HCT116 (cell line): ENCODE data around the gene HOXC12.

ENCODE experiments used
- CTCF ChIP-seq, 3 experiments: fragments of 200-600 bp in 1 of 3; sonication (generic) in 1 of 3; IDR thresholded peaks in 2 of 3; conservative IDR thresholded peaks in 1 of 3; 2 replicates each; pipeline ENCODE4 v1.5.1; 2012 to 2017; ENCODE audit warnings: low read depth in 2 of 3, low read length in 2 of 3, antibody characterized with exemption in 1 of 3, borderline replicate concordance in 1 of 3, control low read depth in 1 of 3, mild to moderate bottlenecking in 1 of 3, mixed read lengths in 1 of 3, mixed run types in 1 of 3, moderate library complexity in 1 of 3; ENCODE audit not compliant: insufficient read depth in 1 of 3
- EGR1 ChIP-seq: IDR thresholded peaks from 2 replicates; pipeline ENCODE4 v1.6.1; 2012; ENCODE audit warnings: low read depth
- ELF1 ChIP-seq: IDR thresholded peaks from 2 replicates; pipeline ENCODE4 v1.6.1; 2012; ENCODE audit warnings: low read depth, borderline replicate concordance
- EZH2 ChIP-seq: fragments of 200-600 bp; sonication (generic); IDR thresholded peaks from 2 replicates; pipeline ENCODE4 v1.6.1; 2017; ENCODE audit warnings: antibody characterized with exemption, mixed run types
- EZH2phosphoT487 ChIP-seq: fragments of 200-600 bp; IDR thresholded peaks from 2 replicates; pipeline ENCODE4 v1.6.1; 2018; ENCODE audit warnings: antibody characterized with exemption, borderline replicate concordance
- POLR2A ChIP-seq: IDR thresholded peaks from 2 replicates; pipeline ENCODE4 v1.7.0; 2011; ENCODE audit warnings: borderline replicate concordance; ENCODE audit not compliant: insufficient read depth, insufficient read length; ENCODE audit errors: extremely low read depth
- POLR2AphosphoS5 ChIP-seq: IDR thresholded peaks from 2 replicates; pipeline ENCODE4 v1.6.1; 2011; ENCODE audit warnings: mild to moderate bottlenecking, low read depth, low read length, moderate library complexity
- RAD21 ChIP-seq: IDR thresholded peaks from 2 replicates; pipeline ENCODE4 v1.6.1; 2012; ENCODE audit warnings: low read depth, mild to moderate bottlenecking
- SP1 ChIP-seq: IDR thresholded peaks from 2 replicates; pipeline ENCODE4 v1.6.1; 2012; ENCODE audit warnings: low read depth
- TF ChIP-seq, protein P1 (sequence below): IDR thresholded peaks from 2 replicates; pipeline ENCODE4 v1.6.1; 2012
- TF ChIP-seq, protein P2 (sequence below): IDR thresholded peaks from 2 replicates; pipeline ENCODE4 v1.6.1; 2012; ENCODE audit warnings: low read depth

- TF ChIP-seq CTCF (IDR thresholded peaks at IDR 0.05 in 2 of 3, conservative IDR thresholded peaks at IDR 0.05 in 1 of 3; ENCODE audit: borderline replicate concordance in 1 of 3, insufficient read depth in 1 of 3, low read depth in 2 of 3, low read length in 2 of 3) = no peak
- TF ChIP-seq, protein P1, sequence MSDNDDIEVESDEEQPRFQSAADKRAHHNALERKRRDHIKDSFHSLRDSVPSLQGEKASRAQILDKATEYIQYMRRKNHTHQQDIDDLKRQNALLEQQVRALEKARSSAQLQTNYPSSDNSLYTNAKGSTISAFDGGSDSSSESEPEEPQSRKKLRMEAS = no peak
- TF ChIP-seq EZH2 = no peak
- TF ChIP-seq, protein P2, sequence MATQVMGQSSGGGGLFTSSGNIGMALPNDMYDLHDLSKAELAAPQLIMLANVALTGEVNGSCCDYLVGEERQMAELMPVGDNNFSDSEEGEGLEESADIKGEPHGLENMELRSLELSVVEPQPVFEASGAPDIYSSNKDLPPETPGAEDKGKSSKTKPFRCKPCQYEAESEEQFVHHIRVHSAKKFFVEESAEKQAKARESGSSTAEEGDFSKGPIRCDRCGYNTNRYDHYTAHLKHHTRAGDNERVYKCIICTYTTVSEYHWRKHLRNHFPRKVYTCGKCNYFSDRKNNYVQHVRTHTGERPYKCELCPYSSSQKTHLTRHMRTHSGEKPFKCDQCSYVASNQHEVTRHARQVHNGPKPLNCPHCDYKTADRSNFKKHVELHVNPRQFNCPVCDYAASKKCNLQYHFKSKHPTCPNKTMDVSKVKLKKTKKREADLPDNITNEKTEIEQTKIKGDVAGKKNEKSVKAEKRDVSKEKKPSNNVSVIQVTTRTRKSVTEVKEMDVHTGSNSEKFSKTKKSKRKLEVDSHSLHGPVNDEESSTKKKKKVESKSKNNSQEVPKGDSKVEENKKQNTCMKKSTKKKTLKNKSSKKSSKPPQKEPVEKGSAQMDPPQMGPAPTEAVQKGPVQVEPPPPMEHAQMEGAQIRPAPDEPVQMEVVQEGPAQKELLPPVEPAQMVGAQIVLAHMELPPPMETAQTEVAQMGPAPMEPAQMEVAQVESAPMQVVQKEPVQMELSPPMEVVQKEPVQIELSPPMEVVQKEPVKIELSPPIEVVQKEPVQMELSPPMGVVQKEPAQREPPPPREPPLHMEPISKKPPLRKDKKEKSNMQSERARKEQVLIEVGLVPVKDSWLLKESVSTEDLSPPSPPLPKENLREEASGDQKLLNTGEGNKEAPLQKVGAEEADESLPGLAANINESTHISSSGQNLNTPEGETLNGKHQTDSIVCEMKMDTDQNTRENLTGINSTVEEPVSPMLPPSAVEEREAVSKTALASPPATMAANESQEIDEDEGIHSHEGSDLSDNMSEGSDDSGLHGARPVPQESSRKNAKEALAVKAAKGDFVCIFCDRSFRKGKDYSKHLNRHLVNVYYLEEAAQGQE = no peak
- TF ChIP-seq RAD21 = no peak
- TF ChIP-seq POLR2A = no peak
- TF ChIP-seq POLR2AphosphoS5 = no peak
- TF ChIP-seq ELF1 = no peak
- no peak for TF ChIP-seq EGR1
- TF ChIP-seq SP1 = no peak
- no peak for TF ChIP-seq EZH2phosphoT487
These were observed 2.3 kb downstream of the HOXC12 start for GRCh38 chr12:53956914-53957536.
